Astrocyte of the hippocampus (primary cell): ENCODE measurements around the gene MAPRE3.
A peak's percentile ranks its signal among the peaks of the same experiment; 100 is the strongest.

ENCODE experiments used
- DNase-seq: peaks from one replicate; pipeline ENCODE4 v3.0.0; 2011; ENCODE audit warnings: low read depth, low spot score

The MAPRE3 gene

DNA sequence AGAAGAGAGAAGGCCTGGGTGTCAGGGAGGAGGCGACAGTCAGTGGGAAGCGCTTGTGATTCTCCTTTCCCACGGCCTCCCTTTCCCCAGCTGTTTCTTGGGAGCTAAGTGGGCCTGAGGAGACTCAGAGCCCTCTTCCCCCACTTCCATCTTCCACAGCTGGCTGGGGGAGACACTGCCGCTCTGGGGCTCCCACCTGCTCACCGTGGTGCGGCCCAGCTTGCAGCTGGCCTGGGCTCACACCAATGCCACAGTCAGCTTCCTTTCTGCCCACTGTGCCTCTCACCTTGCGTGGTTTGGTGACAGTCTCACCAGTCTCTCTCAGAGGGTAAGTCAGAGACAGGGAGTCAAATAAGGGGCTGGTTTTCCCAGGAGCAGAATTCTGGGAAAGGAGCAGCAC is 69.4 kb downstream of the MAPRE3 start:
- no peak for DNase-seq

DNA sequence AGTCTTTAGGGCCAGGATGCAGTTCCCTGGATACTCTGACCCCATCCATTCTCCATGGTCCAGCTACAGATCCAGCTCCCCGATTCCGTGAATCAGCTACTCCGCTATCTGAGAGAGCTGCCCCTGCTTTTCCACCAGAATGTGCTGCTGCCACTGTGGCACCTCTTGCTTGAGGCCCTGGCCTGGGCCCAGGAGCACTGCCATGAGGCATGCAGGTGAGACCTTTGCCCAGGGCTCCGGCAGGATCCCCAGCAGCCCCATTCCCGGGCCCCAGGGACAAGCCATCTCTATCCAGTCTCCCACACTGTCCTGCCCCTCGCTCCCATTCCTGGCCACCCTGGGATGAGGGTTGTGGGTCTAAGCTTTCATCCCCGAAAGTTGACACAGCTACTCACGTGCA is 69.8 kb downstream of the MAPRE3 start:
- DNase-seq: no peak

DNA sequence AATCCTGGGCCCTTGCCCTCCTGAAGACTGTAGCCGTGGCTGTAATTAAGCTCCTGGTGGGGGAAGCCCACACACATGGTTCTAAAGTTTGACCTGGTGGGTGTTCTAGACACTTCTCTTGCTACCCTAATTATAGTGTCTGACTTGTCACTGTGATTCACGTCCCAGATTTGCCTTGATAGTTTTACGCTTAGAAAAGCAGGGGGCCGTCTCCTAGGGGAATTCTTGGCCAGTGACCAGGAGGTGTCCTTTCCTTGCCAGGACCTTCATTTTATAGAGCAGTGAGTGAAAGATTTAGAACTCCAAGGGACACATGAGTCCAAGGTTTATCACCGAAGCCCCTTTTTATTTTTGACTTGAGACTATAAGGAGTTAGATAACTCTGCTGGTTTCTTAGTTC is 71.3 kb downstream of the MAPRE3 start:
- DNase-seq: peak; percentile 69

DNA sequence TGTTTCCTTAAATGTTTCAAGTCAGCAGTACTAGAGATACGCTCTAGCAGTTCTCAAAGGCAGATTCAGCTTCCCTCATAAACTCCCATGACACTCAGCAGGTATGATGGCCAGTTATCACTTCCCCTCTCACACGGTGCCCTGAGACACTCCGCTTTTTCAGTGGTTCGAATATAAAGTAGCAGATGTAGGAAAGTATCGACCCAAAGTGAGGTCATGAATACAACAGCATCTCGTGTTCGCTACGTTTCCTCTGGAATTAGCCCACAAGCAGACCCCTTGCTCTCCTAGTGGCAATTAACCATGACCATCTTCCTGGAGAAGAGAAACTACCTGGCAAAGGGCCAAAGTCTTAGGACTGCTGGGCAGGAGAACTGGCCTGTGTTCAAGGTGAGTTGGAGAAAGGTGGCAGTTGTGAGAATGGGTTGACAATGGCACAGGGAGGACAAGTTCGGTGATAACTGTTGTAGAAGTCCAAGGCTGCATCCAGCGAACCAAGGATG is 71.8 kb downstream of the MAPRE3 start:
- DNase-seq: peak; percentile 14

DNA sequence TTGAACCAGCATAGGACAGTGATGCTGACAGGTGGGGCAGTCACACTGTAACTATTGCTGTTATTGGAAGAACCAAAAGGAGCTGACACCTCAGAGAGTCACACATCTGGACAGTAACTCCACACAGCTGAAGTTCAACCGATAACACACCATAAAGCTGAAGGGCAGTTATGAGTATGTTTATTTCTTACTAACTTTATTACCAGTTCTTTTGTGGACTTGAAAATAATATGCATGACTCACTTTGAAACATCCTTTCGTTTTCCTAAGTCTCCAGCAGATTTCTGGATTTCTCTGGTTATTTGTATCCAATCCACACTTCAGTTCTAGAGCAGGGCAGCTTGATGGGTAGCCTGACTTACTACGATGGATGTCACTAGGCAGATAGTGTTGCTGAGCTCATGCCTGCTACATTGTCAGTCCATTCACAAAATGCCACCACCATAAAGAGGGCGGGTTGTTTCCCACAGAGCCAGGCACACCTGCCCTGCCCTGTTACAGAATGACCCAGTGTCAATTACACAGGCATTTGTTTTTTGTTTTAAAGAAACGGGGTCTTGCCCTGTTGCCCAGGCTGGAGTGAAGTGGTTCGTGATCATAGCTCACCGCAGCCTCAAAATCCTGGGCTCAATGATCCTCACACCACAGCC is 72.7 kb downstream of the MAPRE3 start:
- DNase-seq: no peak

DNA sequence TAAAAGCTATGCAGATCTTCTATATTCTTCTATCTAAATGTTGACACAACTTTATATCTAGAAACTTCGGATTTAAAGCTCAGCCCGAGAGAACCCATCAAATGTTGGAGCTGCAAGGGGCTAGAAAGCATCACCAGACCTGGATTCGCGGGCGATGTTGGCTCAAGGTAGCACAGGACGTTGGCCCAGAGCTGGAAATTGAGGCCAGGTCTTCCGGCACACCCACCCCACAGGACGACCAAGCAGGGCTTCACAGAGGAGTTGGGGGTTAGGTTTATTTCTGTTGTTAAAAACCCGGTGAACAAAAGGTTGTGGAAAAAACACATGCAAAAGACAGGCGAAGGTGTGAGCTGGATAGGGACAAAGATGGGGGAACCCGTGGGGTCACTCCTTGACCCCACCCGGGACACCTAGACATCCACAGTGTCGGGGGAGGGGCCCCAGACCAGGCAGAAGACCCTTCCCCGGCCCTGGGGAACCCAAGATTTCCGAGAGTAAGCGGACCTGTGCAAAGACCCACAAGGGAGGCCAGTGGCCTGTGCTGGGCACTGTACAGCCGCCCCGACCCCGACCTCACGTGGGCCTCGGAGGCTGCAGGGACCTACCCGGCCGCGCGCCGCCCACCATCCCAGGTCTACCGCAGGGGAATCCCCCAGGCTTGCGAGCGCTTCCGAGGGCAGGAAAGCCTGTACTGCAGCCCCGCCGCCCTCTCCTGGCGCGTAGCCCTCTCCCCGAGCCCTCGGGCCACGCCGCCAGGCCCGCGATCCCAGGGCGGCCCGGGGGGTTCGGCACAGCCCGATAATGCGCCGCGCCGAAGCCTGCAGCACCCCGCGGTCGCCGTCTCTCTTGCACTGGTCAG is 79.2 kb downstream of the MAPRE3 start:
- DNase-seq: no peak

DNA sequence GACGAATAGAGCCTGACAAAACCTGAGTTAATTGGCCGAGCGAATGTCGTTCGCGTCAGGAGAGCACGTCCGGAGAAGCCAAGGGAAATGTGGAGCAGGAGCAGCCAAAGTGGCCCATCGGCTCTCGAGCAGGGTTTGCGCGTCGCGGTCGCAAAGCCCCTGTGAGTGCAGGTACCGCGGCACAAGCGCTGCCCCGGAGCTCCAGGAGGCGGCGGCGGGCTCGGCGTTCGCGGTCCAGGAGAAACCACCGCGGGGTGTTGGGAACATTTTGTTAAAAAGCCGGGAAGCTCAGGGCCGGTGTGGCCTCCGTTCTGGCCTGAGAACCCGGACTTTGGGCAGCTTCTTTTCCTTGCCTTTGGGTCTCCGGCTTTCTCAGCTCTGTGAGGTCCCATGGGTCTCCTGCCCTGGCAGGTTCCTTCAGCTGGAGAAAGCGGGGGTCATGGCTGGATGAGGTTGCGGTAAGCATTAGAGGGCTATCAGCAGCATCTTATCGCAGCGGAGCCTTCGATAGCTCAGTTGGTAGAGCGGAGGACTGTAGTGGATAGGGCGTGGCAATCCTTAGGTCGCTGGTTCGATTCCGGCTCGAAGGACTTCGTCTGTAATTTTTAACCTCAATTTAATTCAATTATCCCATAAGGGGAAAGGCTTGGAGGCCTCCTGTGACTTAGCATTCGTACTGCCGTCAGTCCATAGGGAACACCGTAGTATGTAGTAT is 80.0 kb downstream of the MAPRE3 start:
- peak; percentile 89 for DNase-seq

DNA sequence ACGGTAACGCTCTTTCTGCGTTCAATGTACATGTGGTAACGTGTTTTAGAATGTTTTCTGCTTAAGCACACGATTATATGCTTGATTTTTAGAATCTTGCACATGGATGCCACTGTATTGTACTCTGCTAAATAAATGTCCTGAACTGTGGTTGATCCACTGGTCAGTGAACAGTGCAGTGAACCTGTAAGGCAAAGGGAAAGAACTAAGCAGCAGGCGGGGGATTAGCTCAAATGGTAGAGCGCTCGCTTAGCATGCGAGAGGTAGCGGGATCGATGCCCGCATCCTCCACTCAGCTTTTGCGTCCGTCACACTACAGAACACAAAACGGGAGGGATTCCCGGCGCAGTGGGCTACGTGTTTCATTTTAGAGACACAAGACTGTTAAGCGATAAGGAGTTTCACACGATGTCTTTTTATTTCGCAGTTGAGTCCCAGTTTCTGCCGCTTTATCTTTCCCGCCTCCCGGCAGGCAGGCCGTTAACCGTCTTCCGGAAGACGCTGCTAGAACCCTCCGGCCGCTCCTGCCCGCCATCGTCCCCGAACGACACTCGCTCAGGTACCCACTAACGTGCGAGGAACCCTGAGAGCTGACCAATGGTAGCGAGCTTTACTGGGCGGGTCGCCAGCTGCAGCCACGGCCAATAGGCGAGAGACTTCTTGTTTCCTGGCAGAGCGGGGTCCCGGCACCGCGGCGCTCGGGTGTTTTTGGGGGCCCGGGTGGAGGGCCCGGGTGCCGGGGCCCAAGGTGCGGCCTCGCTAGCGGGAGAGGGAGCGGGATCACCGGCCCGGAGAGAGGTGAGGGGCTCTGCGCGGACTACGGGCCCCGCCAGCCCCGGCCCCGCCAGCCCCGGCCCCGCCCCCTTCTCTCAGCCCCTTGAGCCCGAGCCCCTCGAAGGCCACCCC is 80.8 kb downstream of the MAPRE3 start, which contains the start of gene AGBL5:
Gene AGBL5, plus strand, starts transcription at position 673 of the 906 bp plus-strand sequence. CDS start 1,291 bp downstream, outside the sequence.
- DNase-seq: peak; percentile 97

DNA sequence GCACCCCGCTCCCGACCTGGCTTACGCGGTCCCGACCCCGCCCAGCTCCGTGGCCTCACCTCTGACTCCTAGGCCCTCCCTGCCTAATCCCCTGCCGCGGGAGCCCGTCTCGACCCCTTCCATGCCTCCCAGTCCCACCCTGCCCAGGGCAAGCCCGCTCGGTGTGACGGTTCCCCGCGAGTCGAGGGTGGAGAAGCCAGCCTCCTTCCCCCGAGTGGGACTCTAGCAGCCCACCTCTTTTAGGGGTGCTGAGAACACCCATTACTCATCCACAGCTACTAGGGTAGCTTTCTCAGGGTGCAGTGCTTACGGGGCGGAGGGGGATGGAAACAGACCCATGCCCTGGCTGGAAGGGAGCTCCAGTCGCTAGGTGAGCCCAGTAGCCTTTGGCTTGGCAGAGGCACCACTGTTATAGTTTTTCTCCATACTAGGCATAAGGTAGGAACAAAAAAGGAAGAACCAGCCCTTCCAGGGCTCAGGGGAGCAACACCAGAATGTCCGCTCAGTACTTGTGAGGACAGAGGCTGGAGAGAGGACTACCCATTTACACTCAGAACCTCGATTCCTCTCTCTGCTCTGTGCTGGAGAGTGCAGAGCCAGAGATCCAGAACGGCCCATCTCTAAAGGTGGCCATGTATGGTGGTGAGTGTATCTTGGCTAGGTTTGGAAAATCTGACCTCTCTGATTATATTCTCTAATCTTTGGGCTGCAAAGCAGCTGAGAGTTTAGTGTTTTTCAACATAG is 81.6 kb downstream of the MAPRE3 start:
- DNase-seq: peak; percentile 42

DNA sequence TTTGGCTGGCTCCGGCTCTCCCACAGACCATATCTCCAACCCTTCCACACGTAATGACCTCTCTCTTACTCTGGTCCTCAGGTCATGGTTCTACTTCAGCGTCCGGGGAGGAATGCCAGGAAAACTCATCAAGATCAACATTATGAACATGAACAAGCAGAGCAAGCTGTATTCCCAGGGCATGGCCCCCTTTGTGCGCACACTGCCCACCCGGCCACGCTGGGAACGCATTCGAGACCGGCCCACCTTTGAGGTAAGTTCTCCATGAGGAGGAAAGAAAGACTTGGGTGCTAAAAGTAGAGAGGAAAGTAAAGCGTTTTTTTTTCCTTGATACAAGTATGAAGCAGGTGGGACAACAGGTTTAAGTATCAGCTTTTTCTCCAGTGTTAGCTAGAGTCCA is 82.9 kb downstream of the MAPRE3 start:
- DNase-seq: no peak

DNA sequence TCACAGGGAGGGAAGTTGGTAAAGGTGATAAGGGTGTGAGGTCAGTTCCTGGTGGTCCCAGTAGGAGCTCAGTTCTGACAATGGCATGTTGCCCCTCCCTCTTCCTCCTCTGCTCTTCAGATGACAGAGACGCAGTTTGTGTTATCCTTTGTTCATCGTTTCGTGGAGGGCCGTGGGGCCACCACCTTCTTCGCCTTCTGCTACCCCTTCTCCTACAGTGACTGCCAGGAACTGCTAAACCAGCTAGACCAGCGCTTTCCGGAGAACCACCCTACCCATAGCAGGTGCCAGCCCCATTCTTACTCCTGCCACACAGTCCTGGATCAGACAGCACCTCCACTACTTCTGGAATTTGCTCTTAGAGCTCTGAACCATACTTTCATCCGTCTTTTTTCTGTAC is 83.3 kb downstream of the MAPRE3 start:
- no peak for DNase-seq

DNA sequence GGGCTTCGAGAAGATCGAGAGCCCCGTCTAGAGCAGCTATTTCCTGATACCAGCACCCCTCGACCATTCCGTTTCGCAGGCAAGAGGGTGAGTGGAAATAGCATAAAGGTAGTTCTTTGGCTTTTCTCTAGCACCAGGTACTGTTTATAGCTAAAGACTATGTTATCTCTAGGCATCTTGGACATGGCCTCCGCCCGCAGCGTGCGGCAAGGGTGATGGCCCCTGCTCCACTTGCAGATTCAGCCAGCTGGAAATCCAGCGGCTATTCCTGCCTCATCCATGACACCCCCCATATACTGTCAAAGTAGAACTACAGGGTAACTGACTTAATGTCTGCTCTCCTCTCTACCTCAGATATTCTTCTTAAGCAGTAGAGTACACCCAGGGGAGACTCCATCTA is 84.3 kb downstream of the MAPRE3 start:
- no peak for DNase-seq

DNA sequence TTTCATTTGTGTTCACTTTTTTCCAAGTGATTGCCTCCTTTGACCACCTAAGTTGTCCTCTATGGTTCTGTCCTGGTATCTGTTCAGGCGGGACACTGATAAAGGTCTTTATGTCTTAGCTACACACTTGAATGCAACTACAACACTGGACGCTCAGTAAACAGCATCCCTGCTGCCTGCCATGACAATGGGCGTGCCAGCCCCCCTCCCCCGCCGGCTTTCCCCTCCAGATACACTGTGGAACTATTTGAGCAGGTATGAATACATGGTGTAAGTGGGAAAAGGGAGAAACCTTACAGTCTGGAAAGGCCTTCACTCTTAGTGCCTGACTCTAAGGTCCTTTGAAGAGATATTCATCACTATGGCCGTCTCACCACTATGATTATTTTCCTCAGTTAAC is 86.7 kb downstream of the MAPRE3 start:
- no peak for DNase-seq

DNA sequence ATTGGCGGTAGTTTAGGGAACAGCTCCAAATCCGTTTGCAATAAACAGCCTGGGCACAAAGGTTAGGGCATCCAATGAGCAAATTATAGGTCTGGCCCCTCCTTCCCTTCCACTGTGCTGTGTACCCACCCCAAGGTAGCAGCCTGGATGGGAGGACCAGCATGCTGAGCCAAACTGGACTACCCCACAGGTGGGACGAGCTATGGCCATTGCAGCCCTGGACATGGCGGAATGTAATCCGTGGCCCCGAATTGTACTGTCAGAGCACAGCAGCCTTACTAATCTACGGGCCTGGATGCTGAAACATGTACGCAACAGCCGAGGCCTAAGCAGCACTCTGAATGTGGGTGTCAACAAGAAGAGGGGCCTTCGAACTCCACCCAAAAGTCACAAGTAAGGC is 87.8 kb downstream of the MAPRE3 start:
- DNase-seq: no peak

DNA sequence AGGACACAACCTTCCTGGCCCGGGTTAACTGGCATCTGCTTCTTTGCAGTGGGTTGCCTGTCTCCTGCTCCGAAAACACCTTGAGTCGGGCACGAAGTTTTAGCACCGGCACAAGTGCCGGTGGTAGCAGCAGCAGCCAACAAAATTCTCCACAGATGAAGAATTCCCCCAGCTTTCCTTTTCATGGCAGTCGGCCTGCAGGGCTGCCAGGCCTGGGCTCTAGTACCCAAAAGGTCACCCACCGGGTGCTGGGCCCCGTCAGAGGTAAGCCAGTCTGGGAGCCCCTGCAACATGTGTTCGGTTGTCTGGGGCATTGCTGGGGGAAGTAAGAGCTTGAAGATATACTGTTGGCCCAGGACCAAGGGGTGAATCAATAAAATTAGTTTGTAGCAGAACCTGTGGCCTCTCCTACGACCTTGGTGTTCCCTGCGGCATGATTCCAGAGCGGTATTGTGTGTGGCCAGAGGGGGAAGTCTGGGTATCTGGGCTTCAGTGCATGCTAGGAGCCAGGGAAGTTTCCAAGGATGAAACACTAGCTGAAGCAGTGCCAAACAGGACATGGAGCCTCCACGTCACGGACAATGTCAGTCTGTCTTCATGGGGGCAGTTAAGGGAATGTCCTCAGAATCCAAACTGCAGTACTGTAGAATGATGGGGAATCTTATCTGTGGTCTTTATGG is 88.8 kb downstream of the MAPRE3 start:
- DNase-seq: no peak

DNA sequence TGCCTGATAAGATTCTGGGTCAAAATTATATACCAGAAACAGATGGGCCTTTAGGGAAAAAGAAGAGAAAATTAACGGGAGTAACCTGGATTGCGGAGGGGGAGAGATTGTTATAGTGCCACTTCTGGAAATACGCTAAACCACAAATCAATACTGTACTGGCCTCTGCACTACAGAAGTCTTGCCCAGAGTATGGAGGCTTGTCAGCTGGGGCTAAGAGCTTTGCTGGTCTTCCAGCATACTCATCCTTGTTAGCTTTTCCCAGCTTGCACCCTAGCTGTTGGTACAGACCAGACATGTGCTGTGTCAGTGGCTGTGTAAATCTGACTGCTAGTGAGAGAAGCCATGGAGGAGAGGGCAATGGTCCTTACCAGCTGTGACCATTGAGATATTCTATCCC is 89.9 kb downstream of the MAPRE3 start:
- no peak for DNase-seq

DNA sequence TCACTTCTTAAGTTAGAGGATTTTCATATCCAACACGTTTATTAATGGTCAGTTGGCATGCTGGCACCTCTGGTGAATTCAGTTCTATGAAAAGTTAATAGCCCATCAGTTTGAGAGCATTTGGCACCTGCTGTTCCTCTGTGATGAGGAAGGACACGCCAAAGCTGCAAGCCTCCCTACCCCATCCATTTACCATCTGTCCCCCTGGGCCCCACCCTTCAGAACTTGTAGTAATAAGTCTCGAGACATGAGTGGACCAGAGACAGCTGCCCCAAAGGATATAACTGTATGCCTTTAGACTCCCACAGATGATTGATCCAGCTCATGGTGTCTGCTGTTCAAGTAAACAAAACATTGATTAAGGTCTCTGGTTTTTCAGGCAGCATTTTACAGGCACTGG is 94.7 kb downstream of the MAPRE3 start:
- DNase-seq: no peak

DNA sequence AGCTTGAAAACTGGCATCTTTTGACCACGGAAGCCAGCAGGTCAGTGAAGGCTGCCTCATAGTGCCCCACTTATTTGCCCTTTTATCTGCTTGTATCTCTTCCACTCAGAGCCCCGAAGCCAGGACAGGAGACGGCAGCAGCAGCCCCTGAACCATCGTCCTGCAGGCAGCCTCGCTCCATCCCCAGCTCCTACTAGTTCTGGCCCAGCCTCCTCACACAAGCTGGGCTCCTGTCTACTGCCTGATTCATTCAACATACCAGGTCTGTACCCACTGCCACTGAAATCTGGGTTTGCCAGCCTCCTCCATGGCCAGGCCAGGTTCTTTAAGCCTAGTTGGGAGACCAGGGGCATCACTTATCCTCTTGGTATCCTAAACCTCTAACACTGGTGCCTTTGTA is 96.9 kb downstream of the MAPRE3 start:
- DNase-seq: no peak

DNA sequence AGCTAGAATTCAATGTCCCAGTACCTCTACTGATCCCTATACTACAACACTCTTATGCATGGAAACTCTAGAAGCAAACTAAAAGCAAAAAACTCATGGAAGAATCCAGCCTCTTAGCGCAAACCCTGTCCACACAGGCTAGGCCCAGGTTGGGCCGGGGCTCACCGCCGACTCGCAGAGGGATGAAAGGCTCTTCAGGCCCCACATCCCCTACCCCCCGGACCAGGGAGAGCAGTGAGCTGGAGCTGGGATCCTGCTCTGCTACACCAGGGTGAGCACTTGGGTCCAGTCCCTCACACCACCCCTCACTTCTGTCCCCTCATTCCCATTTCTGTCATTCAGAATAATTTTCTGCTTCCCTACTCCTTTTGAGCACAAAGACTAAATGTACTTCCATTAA is 99.0 kb downstream of the MAPRE3 start:
- DNase-seq: no peak
